GM18519 (cell line): ENCODE measurements around the gene COL4A6.

ENCODE experiments used
- ATAC-seq: cut with Tn5 transposase; IDR thresholded peaks from one replicate; pipeline ENCODE4 v1.9.1; 2021; ENCODE audit warnings: mild to moderate bottlenecking, moderate library complexity; ENCODE audit not compliant: unreplicated experiment, low FRiP score

The COL4A6 gene

GRCh38 chrX:108285356-108285755 lies 152.9 kb downstream of the COL4A6 start:
- ATAC-seq: no peak

GRCh38 chrX:108275732-108276131 lies 162.5 kb downstream of the COL4A6 start:
- ATAC-seq: no peak

- no peak for ATAC-seq
These were observed 166.8 kb downstream of the COL4A6 start for GRCh38 chrX:108271397-108271787.

GRCh38 chrX:108270739-108271396 lies 167.4 kb downstream of the COL4A6 start:
- ATAC-seq: no peak

- ATAC-seq: no peak
These were observed 167.9 kb downstream of the COL4A6 start for GRCh38 chrX:108270280-108270679.

- ATAC-seq: no peak
These were observed 169.7 kb downstream of the COL4A6 start for GRCh38 chrX:108268434-108269080.

- ATAC-seq: no peak
These were observed 170.7 kb downstream of the COL4A6 start for GRCh38 chrX:108267557-108267956.

GRCh38 chrX:108264376-108264775 lies 173.8 kb downstream of the COL4A6 start:
- no peak for ATAC-seq

- no peak for ATAC-seq
These were observed 176.5 kb downstream of the COL4A6 start for GRCh38 chrX:108261549-108262203.

- no peak for ATAC-seq
These were observed 180.7 kb downstream of the COL4A6 start for GRCh38 chrX:108257556-108257955.

GRCh38 chrX:108254636-108255035 lies 183.6 kb downstream of the COL4A6 start:
- no peak for ATAC-seq

GRCh38 chrX:108250654-108251579 lies 187.3 kb downstream of the COL4A6 start:
- no peak for ATAC-seq

- ATAC-seq: no peak
These were observed 191.8 kb downstream of the COL4A6 start for GRCh38 chrX:108246304-108246954.

- ATAC-seq: no peak
These were observed 192.8 kb downstream of the COL4A6 start for GRCh38 chrX:108245462-108245861.

- no peak for ATAC-seq
These were observed 202.2 kb downstream of the COL4A6 start for GRCh38 chrX:108235986-108236385.

GRCh38 chrX:108230574-108230973 lies 207.6 kb downstream of the COL4A6 start:
- ATAC-seq: no peak

- no peak for ATAC-seq
These were observed 213.2 kb downstream of the COL4A6 start for GRCh38 chrX:108224727-108225621.

GRCh38 chrX:108224218-108224617 lies 214.0 kb downstream of the COL4A6 start:
- ATAC-seq: no peak

GRCh38 chrX:108223585-108223984 lies 214.6 kb downstream of the COL4A6 start:
- no peak for ATAC-seq
